ENCODE measurements around the gene MSH6.
A peak's percentile ranks its signal among the peaks of the same experiment; 100 is the strongest.

The MSH6 gene

GRCh38 chr2:47782381-47782670 is 619 bp upstream of the MSH6 start:
- no peak for DNase-seq

GRCh38 chr2:47783486-47784351 is 774 bp downstream of the MSH6 start:
- DNase-seq: peak; percentile 73 to 75

- no peak for DNase-seq
Measured at GRCh38 chr2:47784352-47784851, 1.5 kb downstream of the MSH6 start.

GRCh38 chr2:47785986-47786385 is 3.0 kb downstream of the MSH6 start:
- DNase-seq: no peak

- no peak for DNase-seq
Measured at GRCh38 chr2:47796090-47796697, 13.2 kb downstream of the MSH6 start.

GRCh38 chr2:47798631-47799030 is 15.7 kb downstream of the MSH6 start:
- DNase-seq: no peak

- no peak for DNase-seq
Measured at GRCh38 chr2:47799031-47799609, 16.2 kb downstream of the MSH6 start.

GRCh38 chr2:47801118-47801517 is 18.2 kb downstream of the MSH6 start:
- DNase-seq: no peak

- DNase-seq: no peak
Measured at GRCh38 chr2:47803363-47803762, 20.4 kb downstream of the MSH6 start.

GRCh38 chr2:47803770-47804169 is 20.8 kb downstream of the MSH6 start:
- no peak for DNase-seq

- DNase-seq: no peak
Measured at GRCh38 chr2:47805850-47806249, 22.9 kb downstream of the MSH6 start.

- no peak for DNase-seq
Measured at GRCh38 chr2:47808614-47809013, 25.7 kb downstream of the MSH6 start.

GRCh38 chr2:47809903-47810302 is 27.0 kb downstream of the MSH6 start:
- DNase-seq: no peak

GRCh38 chr2:47810850-47811249 is 27.9 kb downstream of the MSH6 start:
- DNase-seq: no peak

GRCh38 chr2:47811668-47812067 is 28.7 kb downstream of the MSH6 start:
- DNase-seq: no peak

- DNase-seq: no peak
Measured at GRCh38 chr2:47815764-47816163, 32.8 kb downstream of the MSH6 start.

GRCh38 chr2:47818777-47819176 is 35.8 kb downstream of the MSH6 start:
- no peak for DNase-seq

- no peak for DNase-seq
Measured at GRCh38 chr2:47819834-47820233, 36.9 kb downstream of the MSH6 start.

GRCh38 chr2:47822518-47822917 is 39.6 kb downstream of the MSH6 start:
- no peak for DNase-seq

GRCh38 chr2:47833516-47833968 is 50.6 kb downstream of the MSH6 start:
- no peak for DNase-seq

GRCh38 chr2:47838249-47838648 is 55.3 kb downstream of the MSH6 start:
- no peak for DNase-seq

GRCh38 chr2:47838686-47839085 is 55.7 kb downstream of the MSH6 start:
- no peak for DNase-seq

GRCh38 chr2:47842846-47843245 is 59.9 kb downstream of the MSH6 start:
- DNase-seq: no peak

GRCh38 chr2:47843407-47843806 is 60.5 kb downstream of the MSH6 start:
- no peak for DNase-seq
